KMS-11 (cell line): ENCODE measurements around the gene ATPAF1.

Source experiments
- H2AFZ ChIP-seq: fragments of 200-600 bp; sonication (generic); 2 replicates; pipeline ENCODE4 v1.6.1; 2016; ENCODE audit warnings: antibody characterized with exemption, mixed run types, low read depth
- H3K27ac ChIP-seq: fragments of 200-600 bp; sonication (generic); 2 replicates; pipeline ENCODE4 v1.6.1; 2016; ENCODE audit warnings: mild to moderate bottlenecking, mixed run types
- H3K27me3 ChIP-seq: fragments of 200-600 bp; sonication (generic); 2 replicates; pipeline ENCODE4 v1.6.1; 2017; ENCODE audit warnings: mild to moderate bottlenecking, low read depth, mixed run types, moderate library complexity; ENCODE audit not compliant: insufficient read depth
- H3K36me3 ChIP-seq: fragments of 200-600 bp; sonication (generic); 2 replicates; pipeline ENCODE4 v1.6.1; 2017; ENCODE audit warnings: mild to moderate bottlenecking, mixed run types; ENCODE audit not compliant: insufficient read depth
- H3K4me1 ChIP-seq: fragments of 200-600 bp; sonication (generic); 2 replicates; pipeline ENCODE4 v1.6.1; 2016; ENCODE audit warnings: mild to moderate bottlenecking, low read depth, mixed run types; ENCODE audit not compliant: poor library complexity, severe bottlenecking
- H3K4me2 ChIP-seq: fragments of 200-600 bp; sonication (generic); 2 replicates; pipeline ENCODE4 v1.7.0; 2016; ENCODE audit warnings: mild to moderate bottlenecking, mixed run types
- H3K4me3 ChIP-seq: fragments of 200-600 bp; sonication (generic); IDR thresholded peaks from 2 replicates; pipeline ENCODE4 v1.6.1; 2017; ENCODE audit warnings: low read depth, low read length, mixed read lengths; ENCODE audit not compliant: insufficient read depth
- H3K79me2 ChIP-seq: fragments of 200-600 bp; sonication (generic); 2 replicates; pipeline ENCODE4 v1.6.1; 2016; ENCODE audit warnings: low read depth, mixed run types; ENCODE audit not compliant: insufficient read depth
- H3K9ac ChIP-seq: fragments of 200-600 bp; sonication (generic); 2 replicates; pipeline ENCODE4 v1.6.1; 2016; ENCODE audit warnings: mild to moderate bottlenecking, mixed run types
- H4K20me1 ChIP-seq: fragments of 200-600 bp; sonication (generic); 2 replicates; pipeline ENCODE4 v1.6.1; 2016; ENCODE audit warnings: mild to moderate bottlenecking, mixed run types; ENCODE audit not compliant: insufficient read depth
- TF ChIP-seq, protein P1 (sequence below): fragments of 200-600 bp; sonication (generic); conservative IDR thresholded peaks from 2 replicates; pipeline ENCODE4 v1.6.1; 2017; ENCODE audit warnings: low read depth, mild to moderate bottlenecking, antibody characterized with exemption, low read length, moderate library complexity, mixed read lengths

ATPAF1 gene

DNA sequence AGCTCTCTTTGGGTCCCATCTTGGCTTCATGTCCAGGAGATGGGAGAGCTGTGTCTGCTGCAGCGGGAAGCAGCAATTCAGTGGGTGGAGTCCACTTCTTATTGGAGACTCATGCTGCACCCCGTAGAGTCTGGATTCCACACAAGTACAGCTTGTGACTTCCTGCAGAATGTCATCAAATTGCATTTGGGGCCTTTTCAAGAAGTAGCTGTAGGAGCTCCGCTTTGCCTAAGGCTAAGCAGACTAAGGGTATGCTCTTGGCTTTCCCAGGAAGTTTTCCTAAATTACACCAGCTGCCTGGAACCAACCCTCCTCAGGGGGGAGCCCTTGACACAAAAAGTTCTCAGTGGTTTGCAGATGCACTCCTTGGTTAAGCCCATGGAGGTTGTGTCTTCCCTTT lies 45.8 kb downstream of the ATPAF1 start:
- H3K4me2 ChIP-seq = no peak overlapping the region
- no peaks in the 10 kb centered on the region for H3K36me3 ChIP-seq
- no peaks in the 10 kb centered on the region for H3K79me2 ChIP-seq
- H3K4me1 ChIP-seq = peaks cover under 1% of the 10 kb centered on the region
- H3K4me3 ChIP-seq = no peak overlapping the region
- H3K27me3 ChIP-seq = no peaks in the 10 kb centered on the region
- no peak overlapping the region for H3K27ac ChIP-seq
- H4K20me1 ChIP-seq = no peaks in the 10 kb centered on the region
- no peak overlapping the region for H3K9ac ChIP-seq
- TF ChIP-seq, protein P1, sequence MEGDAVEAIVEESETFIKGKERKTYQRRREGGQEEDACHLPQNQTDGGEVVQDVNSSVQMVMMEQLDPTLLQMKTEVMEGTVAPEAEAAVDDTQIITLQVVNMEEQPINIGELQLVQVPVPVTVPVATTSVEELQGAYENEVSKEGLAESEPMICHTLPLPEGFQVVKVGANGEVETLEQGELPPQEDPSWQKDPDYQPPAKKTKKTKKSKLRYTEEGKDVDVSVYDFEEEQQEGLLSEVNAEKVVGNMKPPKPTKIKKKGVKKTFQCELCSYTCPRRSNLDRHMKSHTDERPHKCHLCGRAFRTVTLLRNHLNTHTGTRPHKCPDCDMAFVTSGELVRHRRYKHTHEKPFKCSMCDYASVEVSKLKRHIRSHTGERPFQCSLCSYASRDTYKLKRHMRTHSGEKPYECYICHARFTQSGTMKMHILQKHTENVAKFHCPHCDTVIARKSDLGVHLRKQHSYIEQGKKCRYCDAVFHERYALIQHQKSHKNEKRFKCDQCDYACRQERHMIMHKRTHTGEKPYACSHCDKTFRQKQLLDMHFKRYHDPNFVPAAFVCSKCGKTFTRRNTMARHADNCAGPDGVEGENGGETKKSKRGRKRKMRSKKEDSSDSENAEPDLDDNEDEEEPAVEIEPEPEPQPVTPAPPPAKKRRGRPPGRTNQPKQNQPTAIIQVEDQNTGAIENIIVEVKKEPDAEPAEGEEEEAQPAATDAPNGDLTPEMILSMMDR = peak; percentile 56; the same call in 1 of the 2 replicates
- H2AFZ ChIP-seq = no peak overlapping the region

DNA sequence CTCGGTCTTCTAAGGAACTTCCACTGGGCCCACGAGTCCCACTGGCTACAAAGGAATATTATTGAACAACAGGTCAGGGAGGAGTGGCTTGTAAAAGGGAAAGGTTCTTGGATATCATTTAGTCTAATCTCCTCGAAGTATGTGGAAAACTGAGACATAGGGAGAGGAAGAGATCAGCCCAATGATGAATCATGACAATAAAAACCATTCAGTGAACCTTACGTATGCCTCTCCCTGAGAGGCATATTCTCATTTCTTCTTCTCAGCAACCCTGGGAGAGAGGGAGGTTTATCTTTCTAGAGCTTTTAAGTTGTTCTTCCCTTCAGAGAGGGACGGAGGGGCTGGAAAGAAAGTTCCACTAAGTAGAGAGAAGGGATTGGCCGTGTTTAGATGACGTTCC lies 46.2 kb downstream of the ATPAF1 start:
- Histone ChIP-seq H3K27me3 (no peaks in the 10 kb centered on the region), H3K9ac (no peak overlapping the region), H3K4me1 (peaks cover 5% of the 10 kb centered on the region), H3K36me3 (no peaks in the 10 kb centered on the region), H3K4me3 (no peak overlapping the region), H3K4me2 (no peak overlapping the region), H4K20me1 (no peaks in the 10 kb centered on the region), H3K79me2 (no peaks in the 10 kb centered on the region), H2AFZ (no peak overlapping the region), H3K27ac (no peak overlapping the region)
- TF ChIP-seq, protein P1 = no peak

DNA sequence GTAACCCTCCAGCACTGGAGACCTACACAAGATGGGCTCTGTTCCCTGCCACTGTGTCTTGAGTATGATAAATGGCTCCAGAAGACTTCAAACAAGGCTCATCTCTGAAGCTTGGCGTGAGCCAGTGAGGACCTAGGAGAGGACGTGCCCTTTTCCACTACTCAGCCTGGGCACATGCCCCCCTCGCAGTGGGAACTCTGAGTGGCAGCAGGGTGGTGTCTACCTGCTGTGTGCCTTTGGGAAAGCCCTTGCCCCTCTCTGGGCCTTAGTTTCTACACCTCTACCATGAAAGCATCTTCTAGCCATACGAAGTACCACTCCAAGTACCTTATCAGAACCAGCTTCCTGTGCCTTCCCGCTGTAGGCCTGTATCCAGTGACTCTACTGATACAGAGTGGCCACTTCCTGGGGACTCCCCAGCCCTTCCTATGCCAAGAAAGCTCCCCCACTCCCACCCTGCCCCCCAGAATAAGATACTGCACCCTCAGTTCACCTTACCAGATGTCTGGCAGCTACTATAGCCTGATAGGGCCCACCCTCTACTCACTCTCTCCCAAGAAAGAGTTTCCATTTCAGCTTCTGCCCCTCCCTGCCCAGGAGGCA lies 48.4 kb downstream of the ATPAF1 start:
- Histone ChIP-seq H3K36me3 (no peaks in the 10 kb centered on the region), H3K4me1 (peaks cover 13% of the 10 kb centered on the region), H4K20me1 (no peaks in the 10 kb centered on the region), H3K4me3 (no peak overlapping the region), H3K4me2 (no peak overlapping the region), H3K79me2 (0 out of 2 replicates have a peak, but pooled peaks cover 5% of the 10 kb centered on the region), H3K9ac (no peak overlapping the region), H2AFZ (no peak overlapping the region), H3K27ac (no peak overlapping the region), H3K27me3 (no peaks in the 10 kb centered on the region)
- TF ChIP-seq, protein P1 = no peak

DNA sequence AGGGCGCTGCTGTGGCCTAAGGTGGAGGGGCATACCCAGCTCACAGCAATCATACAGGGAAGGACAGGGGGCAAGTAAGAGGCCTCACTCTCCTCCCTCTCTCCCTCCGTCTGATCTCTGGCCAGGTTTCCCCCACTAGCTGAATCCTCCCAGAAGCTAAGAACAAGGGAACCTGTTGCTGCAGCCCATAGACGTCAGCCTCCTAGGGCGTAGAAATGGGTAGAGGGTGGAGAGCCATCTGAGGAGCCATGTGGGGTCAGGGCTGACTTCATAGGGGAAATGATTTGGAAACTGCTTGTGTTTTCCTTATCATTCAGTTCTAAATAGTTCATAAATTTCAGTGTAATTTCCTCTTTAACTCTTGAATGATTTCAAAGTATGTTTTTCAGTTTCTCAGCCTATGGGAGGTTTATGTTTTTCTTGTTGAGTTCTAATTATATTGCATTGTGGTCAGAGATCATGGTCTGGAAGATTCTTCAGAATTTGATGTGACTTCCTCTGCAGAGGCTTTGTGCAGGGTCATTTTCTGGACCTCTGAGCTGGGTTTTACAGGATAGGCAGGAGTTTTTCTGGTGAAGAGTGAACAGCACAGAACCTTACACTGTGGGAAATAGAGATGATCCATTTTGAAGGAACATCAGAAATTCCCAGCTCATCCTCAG lies 49.3 kb downstream of the ATPAF1 start:
- H3K36me3 ChIP-seq = no peaks in the 10 kb centered on the region
- no peaks in the 10 kb centered on the region for H3K27me3 ChIP-seq
- no peak overlapping the region for H3K27ac ChIP-seq
- peaks cover 13% of the 10 kb centered on the region for H3K4me1 ChIP-seq
- no peak overlapping the region for H3K4me2 ChIP-seq
- no peaks in the 10 kb centered on the region for H4K20me1 ChIP-seq
- H2AFZ ChIP-seq = no peak overlapping the region
- H3K4me3 ChIP-seq = no peak overlapping the region
- TF ChIP-seq, protein P1 = no peak
- 0 out of 2 replicates have a peak, but pooled peaks cover 5% of the 10 kb centered on the region for H3K79me2 ChIP-seq
- no peak overlapping the region for H3K9ac ChIP-seq
